ENCODE data around the gene CFAP206.

DNA sequence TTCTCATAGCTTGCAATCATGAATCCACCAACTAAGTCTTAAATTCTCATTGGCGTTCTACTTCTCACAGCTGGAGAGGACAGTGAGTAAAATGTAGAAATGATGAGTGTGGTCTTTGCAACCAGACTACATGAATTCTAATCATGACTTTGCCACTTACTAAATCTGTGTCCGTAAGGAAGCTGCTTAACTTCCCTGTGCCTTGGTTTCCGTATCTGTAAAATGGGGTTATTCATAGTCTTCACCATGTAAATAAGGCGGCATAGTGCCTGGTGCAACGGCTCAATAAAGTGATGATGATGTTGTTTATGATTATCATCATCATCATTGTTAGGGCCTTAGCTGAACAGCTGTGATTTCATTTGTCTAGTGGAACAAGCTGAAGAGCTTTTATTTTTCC lies 12.6 kb downstream of the CFAP206 start:
- TF ChIP-seq, protein P1, sequence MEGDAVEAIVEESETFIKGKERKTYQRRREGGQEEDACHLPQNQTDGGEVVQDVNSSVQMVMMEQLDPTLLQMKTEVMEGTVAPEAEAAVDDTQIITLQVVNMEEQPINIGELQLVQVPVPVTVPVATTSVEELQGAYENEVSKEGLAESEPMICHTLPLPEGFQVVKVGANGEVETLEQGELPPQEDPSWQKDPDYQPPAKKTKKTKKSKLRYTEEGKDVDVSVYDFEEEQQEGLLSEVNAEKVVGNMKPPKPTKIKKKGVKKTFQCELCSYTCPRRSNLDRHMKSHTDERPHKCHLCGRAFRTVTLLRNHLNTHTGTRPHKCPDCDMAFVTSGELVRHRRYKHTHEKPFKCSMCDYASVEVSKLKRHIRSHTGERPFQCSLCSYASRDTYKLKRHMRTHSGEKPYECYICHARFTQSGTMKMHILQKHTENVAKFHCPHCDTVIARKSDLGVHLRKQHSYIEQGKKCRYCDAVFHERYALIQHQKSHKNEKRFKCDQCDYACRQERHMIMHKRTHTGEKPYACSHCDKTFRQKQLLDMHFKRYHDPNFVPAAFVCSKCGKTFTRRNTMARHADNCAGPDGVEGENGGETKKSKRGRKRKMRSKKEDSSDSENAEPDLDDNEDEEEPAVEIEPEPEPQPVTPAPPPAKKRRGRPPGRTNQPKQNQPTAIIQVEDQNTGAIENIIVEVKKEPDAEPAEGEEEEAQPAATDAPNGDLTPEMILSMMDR (IDR thresholded peaks at IDR 0.05) = no peak
- TF ChIP-seq POLR2A (IDR thresholded peaks at IDR 0.05) = no peak
